ENCODE results near the gene ZMYND8. TPM values are rescaled to one million over a fixed set of nuclear protein-coding genes. Genes with fewer than 3 reads are reported as not detected.
"Not testable (repeated sequence)": the region's sequence is repeated elsewhere in the genome, so short reads cannot be mapped to it uniquely, and the experiment has no call there.

The ZMYND8 gene
- total RNA-seq, 1 donor = 18.7 TPM

GRCh38 chr20:47258745-47259695 lies 97.5 kb downstream of the ZMYND8 start:
- Histone ChIP-seq H3K4me1 (ENCODE audit: insufficient read depth, low read length) (peaks cover 26% of the 10 kb centered on the region), H3K4me3 (ENCODE audit: low read length) (no peak overlapping the region), H3K27me3 (ENCODE audit: insufficient read depth, low read length) (no peaks in the 10 kb centered on the region), H3K9me3 (ENCODE audit: low read depth, low read length) (no peaks in the 10 kb centered on the region)

- Histone ChIP-seq H3K9me3 (ENCODE audit: low read depth, low read length) (no peaks in the 10 kb centered on the region), H3K4me1 (ENCODE audit: insufficient read depth, low read length) (peaks cover 17% of the 10 kb centered on the region), H3K27me3 (ENCODE audit: insufficient read depth, low read length) (no peaks in the 10 kb centered on the region), H3K4me3 (ENCODE audit: low read length) (no peak overlapping the region)
Measured at GRCh38 chr20:47257771-47258170, 98.7 kb downstream of the ZMYND8 start.

GRCh38 chr20:47257256-47257655 lies 99.2 kb downstream of the ZMYND8 start:
- H3K27me3 ChIP-seq (ENCODE audit: insufficient read depth, low read length) = no peaks in the 10 kb centered on the region
- H3K9me3 ChIP-seq (ENCODE audit: low read depth, low read length) = no peaks in the 10 kb centered on the region
- no peak overlapping the region for H3K4me3 ChIP-seq (ENCODE audit: low read length)
- peaks cover 15% of the 10 kb centered on the region for H3K4me1 ChIP-seq (ENCODE audit: insufficient read depth, low read length)

- Histone ChIP-seq H3K9me3 (ENCODE audit: low read depth, low read length) (no peaks in the 10 kb centered on the region), H3K4me1 (ENCODE audit: insufficient read depth, low read length) (peaks cover 15% of the 10 kb centered on the region), H3K4me3 (ENCODE audit: low read length) (no peak overlapping the region), H3K27me3 (ENCODE audit: insufficient read depth, low read length) (no peaks in the 10 kb centered on the region)
Measured at GRCh38 chr20:47256668-47257236, 99.7 kb downstream of the ZMYND8 start.

- Histone ChIP-seq H3K4me3 (ENCODE audit: low read length) (no peak overlapping the region), H3K4me1 (ENCODE audit: insufficient read depth, low read length) (peaks cover 8% of the 10 kb centered on the region), H3K9me3 (ENCODE audit: low read depth, low read length) (no peaks in the 10 kb centered on the region), H3K27me3 (ENCODE audit: insufficient read depth, low read length) (no peaks in the 10 kb centered on the region)
Measured at GRCh38 chr20:47253872-47254271, 102.6 kb downstream of the ZMYND8 start.

- H3K4me1 ChIP-seq (ENCODE audit: insufficient read depth, low read length) = peaks cover 1% of the 10 kb centered on the region
- H3K27me3 ChIP-seq (ENCODE audit: insufficient read depth, low read length) = no peaks in the 10 kb centered on the region
- H3K4me3 ChIP-seq (ENCODE audit: low read length) = no peak overlapping the region
- H3K9me3 ChIP-seq (ENCODE audit: low read depth, low read length) = no peaks in the 10 kb centered on the region
Measured at GRCh38 chr20:47252879-47253307, 103.6 kb downstream of the ZMYND8 start.

- no peaks in the 10 kb centered on the region for H3K27me3 ChIP-seq (ENCODE audit: insufficient read depth, low read length)
- no peaks in the 10 kb centered on the region for H3K4me1 ChIP-seq (ENCODE audit: insufficient read depth, low read length)
- H3K4me3 ChIP-seq (ENCODE audit: low read length) = no peak overlapping the region
- H3K9me3 ChIP-seq (ENCODE audit: low read depth, low read length) = no peaks in the 10 kb centered on the region
Measured at GRCh38 chr20:47251154-47252020, 105.1 kb downstream of the ZMYND8 start.

GRCh38 chr20:47250360-47250759 lies 106.1 kb downstream of the ZMYND8 start:
- Histone ChIP-seq H3K4me3 (ENCODE audit: low read length) (no peak overlapping the region), H3K9me3 (ENCODE audit: low read depth, low read length) (no peaks in the 10 kb centered on the region), H3K27me3 (ENCODE audit: insufficient read depth, low read length) (no peaks in the 10 kb centered on the region), H3K4me1 (ENCODE audit: insufficient read depth, low read length) (no peaks in the 10 kb centered on the region)

- H3K4me3 ChIP-seq (ENCODE audit: low read length) = no peak overlapping the region
- H3K27me3 ChIP-seq (ENCODE audit: insufficient read depth, low read length) = no peaks in the 10 kb centered on the region
- no peaks in the 10 kb centered on the region for H3K9me3 ChIP-seq (ENCODE audit: low read depth, low read length)
- no peaks in the 10 kb centered on the region for H3K4me1 ChIP-seq (ENCODE audit: insufficient read depth, low read length)
Measured at GRCh38 chr20:47249913-47250312, 106.6 kb downstream of the ZMYND8 start.

GRCh38 chr20:47248448-47248966 lies 108.0 kb downstream of the ZMYND8 start:
- Histone ChIP-seq H3K4me3 (ENCODE audit: low read length) (no peak overlapping the region), H3K4me1 (ENCODE audit: insufficient read depth, low read length) (no peaks in the 10 kb centered on the region)

GRCh38 chr20:47247972-47248371 lies 108.5 kb downstream of the ZMYND8 start:
- Histone ChIP-seq H3K4me1 (ENCODE audit: insufficient read depth, low read length) (no peaks in the 10 kb centered on the region), H3K9me3 (ENCODE audit: low read depth, low read length) (no peaks in the 10 kb centered on the region)

More at GRCh38 chr20:47248448-47248966, 108.0 kb downstream of the ZMYND8 start:
- H3K27me3 ChIP-seq (ENCODE audit: insufficient read depth, low read length) = no peaks in the 10 kb centered on the region
- no peaks in the 10 kb centered on the region for H3K9me3 ChIP-seq (ENCODE audit: low read depth, low read length)

GRCh38 chr20:47246061-47246777 lies 110.3 kb downstream of the ZMYND8 start:
- H3K27me3 ChIP-seq (ENCODE audit: insufficient read depth, low read length) = no peaks in the 10 kb centered on the region
- H3K9me3 ChIP-seq (ENCODE audit: low read depth, low read length) = no peaks in the 10 kb centered on the region
- no peaks in the 10 kb centered on the region for H3K4me1 ChIP-seq (ENCODE audit: insufficient read depth, low read length)
- no peak overlapping the region for H3K4me3 ChIP-seq (ENCODE audit: low read length)

More at GRCh38 chr20:47247972-47248371, 108.5 kb downstream of the ZMYND8 start:
- no peaks in the 10 kb centered on the region for H3K27me3 ChIP-seq (ENCODE audit: insufficient read depth, low read length)
- H3K4me3 ChIP-seq (ENCODE audit: low read length) = no peak overlapping the region

- not testable (repeated sequence) for H3K9me3 ChIP-seq (ENCODE audit: low read depth, low read length); H3K4me3 ChIP-seq (ENCODE audit: low read length); H3K27me3 ChIP-seq (ENCODE audit: insufficient read depth, low read length); H3K4me1 ChIP-seq (ENCODE audit: insufficient read depth, low read length)
Measured at GRCh38 chr20:47245166-47245565, 111.3 kb downstream of the ZMYND8 start.

GRCh38 chr20:47244451-47244850 lies 112.0 kb downstream of the ZMYND8 start:
- Histone ChIP-seq H3K27me3 (ENCODE audit: insufficient read depth, low read length) (no peaks in the 10 kb centered on the region), H3K4me3 (ENCODE audit: low read length) (no peak overlapping the region), H3K9me3 (ENCODE audit: low read depth, low read length) (no peaks in the 10 kb centered on the region), H3K4me1 (ENCODE audit: insufficient read depth, low read length) (no peaks in the 10 kb centered on the region)

Measured in mononuclear cell (primary cell).